BJ (cell line): ENCODE results near the gene LMNTD2. TPM values are rescaled to one million over a fixed set of nuclear protein-coding genes. Genes with fewer than 3 reads are reported as not detected.

ENCODE experiments used
- CTCF ChIA-PET: fragments of 350-600 bp; formaldehyde crosslinking; extraction: SDS; loops from one replicate; lab custom pipeline; 2021; ENCODE audit warnings: antibody characterized with exemption, inconsistent platforms; lab: Yijun Ruan, JAX
- POLR2A ChIA-PET: fragments of 300-600 bp; sonication (Branson Sonifier 250); formaldehyde crosslinking; extraction: SDS; loops from one replicate; lab custom pipeline; 2021; ENCODE audit warnings: antibody characterized with exemption; lab: Charles Lee
- DNase-seq: peaks from one replicate; pipeline ENCODE4 v3.0.0-alpha.2; 2011; ENCODE audit warnings: low read depth
- H3K27me3 ChIP-seq: 2 replicates; pipeline ENCODE4 v1.6.0; 2011; ENCODE audit warnings: low read length; ENCODE audit not compliant: control insufficient read depth, insufficient read depth
- H3K36me3 ChIP-seq: 2 replicates; pipeline ENCODE4 v1.5.1; 2011; ENCODE audit warnings: low read length; ENCODE audit not compliant: control insufficient read depth, insufficient read depth
- H3K4me3 ChIP-seq: 2 replicates; pipeline ENCODE4 v1.5.1; 2011; ENCODE audit warnings: low read depth, mild to moderate bottlenecking, control low read depth, low read length
- CTCF ChIP-seq: IDR thresholded peaks from 2 replicates; pipeline ENCODE4 v1.5.1; 2011; ENCODE audit warnings: low read depth, mild to moderate bottlenecking, control low read depth, inconsistent platforms, low read length, moderate library complexity; ENCODE audit not compliant: insufficient read depth
- polyA plus RNA-seq: library from polyadenylated mRNA; depleted of rRNA; stranded (reverse); fragments of >200 nt; gene quantifications from 2 replicates; pipeline ENCODE4 v1.2.3, GENCODE V29; 2011

Gene LMNTD2
- polyA plus RNA-seq, 1 experiment, result 2.5 TPM

GRCh38 chr11:593347-593746 is 32.8 kb upstream of the LMNTD2 start:
- no peak for TF ChIP-seq CTCF
- DNase-seq, result no peak
- H3K36me3 ChIP-seq, result peaks cover 43% of the 10 kb centered on the region
- H3K4me3 ChIP-seq, result no peak overlapping the region
- POLR2A ChIA-PET, result no interaction called here
- CTCF ChIA-PET, result no interaction called here
- H3K27me3 ChIP-seq, result no peaks in the 10 kb centered on the region

- ChIA-PET POLR2A (no interaction called here), CTCF (no interaction called here)
- DNase-seq, result no peak
- Histone ChIP-seq H3K27me3 (no peaks in the 10 kb centered on the region), H3K4me3 (no peak overlapping the region), H3K36me3 (peaks cover 38% of the 10 kb centered on the region)
- no peak for TF ChIP-seq CTCF
Observed at GRCh38 chr11:592918-593317, 32.4 kb upstream of the LMNTD2 start.

GRCh38 chr11:592501-592900 is 32.0 kb upstream of the LMNTD2 start:
- ChIA-PET POLR2A (no interaction called here), CTCF (no interaction called here)
- H3K27me3 ChIP-seq, result no peaks in the 10 kb centered on the region
- peaks cover 40% of the 10 kb centered on the region for H3K36me3 ChIP-seq
- no peak overlapping the region for H3K4me3 ChIP-seq
- TF ChIP-seq CTCF, result no peak
- no peak for DNase-seq

GRCh38 chr11:590997-591396 is 30.5 kb upstream of the LMNTD2 start:
- no peak for TF ChIP-seq CTCF
- ChIA-PET CTCF (no interaction called here), POLR2A (no interaction called here)
- H3K36me3 ChIP-seq, result peaks cover 36% of the 10 kb centered on the region
- H3K27me3 ChIP-seq, result no peaks in the 10 kb centered on the region
- no peak for DNase-seq
- no peak overlapping the region for H3K4me3 ChIP-seq

GRCh38 chr11:589798-590197 is 29.3 kb upstream of the LMNTD2 start:
- peaks cover 32% of the 10 kb centered on the region for H3K36me3 ChIP-seq

More at GRCh38 chr11:589798-590197, 29.3 kb upstream of the LMNTD2 start:
- Histone ChIP-seq H3K27me3 (no peaks in the 10 kb centered on the region), H3K4me3 (no peak overlapping the region)
- no peak for DNase-seq
- TF ChIP-seq CTCF, result no peak
- POLR2A ChIA-PET, result no interaction called here
- CTCF ChIA-PET, result interaction anchor here (1.7 kb wide), 1 partner anchor 35 kb away, joined by 3 read pairs; no protein-coding TSS in a partner anchor
